Duodenal mucosa (tissue), 2 donors: Measurements from ENCODE around the gene PSMD5.

Source experiments
- H3K27ac ChIP-seq: one replicate; pipeline ENCODE4 v1.7.0; 2013; ENCODE audit warnings: low read depth, low read length
- H3K27me3 ChIP-seq, 2 donors: one replicate each; pipeline ENCODE4 v1.7.0; 2013; ENCODE audit warnings: low read length in 2 of 2, control low read depth in 1 of 2; ENCODE audit not compliant: insufficient read depth in 2 of 2, control insufficient read depth in 1 of 2
- H3K36me3 ChIP-seq, 2 donors: one replicate each; pipeline ENCODE4 v1.7.0; 2013; ENCODE audit warnings: low read length in 2 of 2, control low read depth in 1 of 2; ENCODE audit not compliant: insufficient read depth in 2 of 2, control insufficient read depth in 1 of 2
- H3K4me1 ChIP-seq, 2 donors: one replicate each; pipeline ENCODE4 v1.7.0; 2013; ENCODE audit warnings: low read length in 2 of 2, control low read depth in 1 of 2; ENCODE audit not compliant: insufficient read depth in 2 of 2, control insufficient read depth in 1 of 2
- H3K4me3 ChIP-seq, 2 donors: one replicate each; pipeline ENCODE4 v1.7.0; 2013; ENCODE audit warnings: low read length in 2 of 2, low read depth in 1 of 2
- H3K9ac ChIP-seq, 2 donors: one replicate each; pipeline ENCODE4 v1.7.0; 2013; ENCODE audit warnings: low read length in 2 of 2, low read depth in 1 of 2
- H3K9me3 ChIP-seq, 2 donors: one replicate each; pipeline ENCODE4 v1.7.0; 2013; ENCODE audit warnings: low read length in 2 of 2, control low read depth in 1 of 2; ENCODE audit not compliant: control insufficient read depth in 1 of 2

Gene PSMD5

DNA sequence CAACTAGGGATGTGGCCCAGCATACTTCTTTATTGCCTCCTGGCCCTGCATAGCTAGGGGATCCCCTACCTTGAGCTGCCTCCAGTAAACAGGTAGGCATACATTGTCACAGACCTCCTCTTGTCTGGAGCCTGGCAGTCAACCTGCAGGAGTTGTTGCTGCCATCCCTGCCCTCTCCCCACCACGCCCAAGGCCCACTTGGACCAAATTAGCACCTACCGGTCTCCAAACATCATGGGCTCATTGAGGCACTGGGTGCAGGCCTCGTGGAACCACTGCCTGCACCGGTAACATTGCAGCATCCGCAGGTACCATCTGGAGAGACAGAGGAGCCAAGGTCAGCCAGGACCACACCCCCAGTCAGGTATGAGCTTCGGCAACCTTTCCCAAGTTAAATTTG, 23.9 kb upstream of the PSMD5 start:
- Histone ChIP-seq H3K27me3 (no peaks in the 10 kb centered on the region), H3K27ac (no peak overlapping the region), H3K4me3 (no peak overlapping the region), H3K36me3 (peaks cover 0 to 28% of the 10 kb centered on the region in 2 donors), H3K9ac (no peak overlapping the region), H3K9me3 (no peaks in the 10 kb centered on the region), H3K4me1 (peaks cover 5 to 13% of the 10 kb centered on the region in 2 donors)

DNA sequence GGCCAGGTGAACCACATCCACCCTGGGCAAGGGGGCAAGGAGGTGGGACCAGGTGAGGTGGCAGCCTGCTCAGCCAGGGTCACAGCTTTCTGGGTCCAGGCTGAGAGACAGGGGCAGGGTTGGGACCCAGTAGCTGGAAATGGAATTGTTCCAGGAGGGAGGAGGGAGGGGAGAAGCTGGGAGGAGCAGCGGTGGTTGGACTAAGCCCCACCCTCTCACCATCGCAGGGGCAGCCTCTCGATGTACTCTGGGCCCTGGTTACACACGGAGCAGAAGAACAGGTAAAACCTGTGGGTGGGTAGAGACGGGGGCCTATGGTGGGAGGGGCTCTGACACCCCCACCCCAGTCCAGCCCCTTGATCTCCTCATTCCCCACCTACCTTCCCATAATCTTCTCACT, 23.1 kb upstream of the PSMD5 start:
- Histone ChIP-seq H3K9ac (peak overlapping the region in 1 of 2 donors; percentile 4), H3K36me3 (peaks cover 2 to 36% of the 10 kb centered on the region in 2 donors), H3K4me3 (no peak overlapping the region), H3K27ac (no peak overlapping the region), H3K27me3 (no peaks in the 10 kb centered on the region), H3K4me1 (peaks cover 5 to 13% of the 10 kb centered on the region in 2 donors), H3K9me3 (no peaks in the 10 kb centered on the region)

DNA sequence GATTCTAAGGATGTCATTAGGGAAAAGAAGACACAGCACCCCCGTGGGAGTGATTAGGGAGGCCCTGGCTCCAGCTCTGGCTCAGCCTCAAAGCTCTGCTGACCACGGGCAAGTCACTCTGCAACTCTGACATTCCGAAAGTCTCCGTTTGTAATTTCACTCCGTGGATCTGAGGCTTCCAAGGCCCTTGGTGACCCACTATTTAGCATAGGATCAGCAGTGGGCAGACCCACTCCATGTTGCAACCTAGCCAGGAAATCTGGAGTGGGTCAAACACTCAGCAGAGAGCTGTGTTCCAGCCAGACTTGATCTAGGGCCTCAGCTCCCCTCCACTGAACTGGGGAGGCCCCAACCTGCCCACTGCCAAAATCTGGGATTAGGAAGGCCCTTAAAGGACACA, 22.5 kb upstream of the PSMD5 start:
- H3K9ac ChIP-seq: no peak overlapping the region

DNA sequence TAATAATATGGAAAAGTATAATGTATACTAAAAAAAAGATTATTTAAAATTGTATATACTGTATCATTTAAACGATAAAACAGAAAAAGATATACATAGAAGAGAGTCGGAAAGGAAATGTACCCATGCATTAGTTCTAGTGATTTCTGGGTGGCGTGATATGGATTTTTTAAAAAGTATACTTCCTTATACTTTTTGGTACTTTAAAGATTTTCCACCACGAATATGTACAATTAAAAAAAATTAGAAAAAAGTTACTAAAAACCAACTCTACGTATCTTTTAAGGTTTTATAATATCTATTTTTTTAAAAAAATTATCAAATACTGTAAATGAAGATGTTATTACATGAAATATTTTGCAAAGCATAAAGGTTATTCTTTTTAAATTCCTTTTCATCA, 22.0 kb upstream of the PSMD5 start:
- peaks cover 5 to 11% of the 10 kb centered on the region in 2 donors for H3K4me1 ChIP-seq
- no peaks in the 10 kb centered on the region for H3K9me3 ChIP-seq
- H3K27ac ChIP-seq: no peak overlapping the region
- H3K27me3 ChIP-seq: no peaks in the 10 kb centered on the region
- H3K4me3 ChIP-seq: no peak overlapping the region
- no peak overlapping the region for H3K9ac ChIP-seq
- peaks cover 6 to 46% of the 10 kb centered on the region in 2 donors for H3K36me3 ChIP-seq

More for the DNA sequence above, 22.5 kb upstream of the PSMD5 start:
- Histone ChIP-seq H3K27me3 (no peaks in the 10 kb centered on the region), H3K36me3 (peaks cover 6 to 43% of the 10 kb centered on the region in 2 donors), H3K27ac (no peak overlapping the region), H3K4me1 (peaks cover 5 to 13% of the 10 kb centered on the region in 2 donors), H3K9me3 (no peaks in the 10 kb centered on the region), H3K4me3 (no peak overlapping the region)

DNA sequence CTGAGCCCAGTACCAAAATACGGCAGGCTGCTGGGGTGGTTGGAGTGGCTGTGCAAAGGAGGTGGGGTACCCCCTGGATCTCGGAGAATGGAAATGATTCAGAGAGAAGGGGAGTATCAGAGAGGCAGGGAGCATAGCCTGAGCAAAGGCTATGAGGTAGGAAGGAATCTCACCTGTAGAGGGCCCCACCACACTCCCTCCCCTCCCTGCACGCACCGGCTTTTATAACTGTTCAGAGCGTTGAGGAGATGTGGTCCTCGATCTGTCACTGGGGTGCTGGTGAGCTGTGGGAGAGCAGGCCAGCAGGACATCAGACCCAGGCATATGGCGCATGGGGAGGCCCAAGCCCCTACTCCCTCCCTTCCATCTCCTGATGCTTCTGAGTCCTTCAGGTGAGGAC, 21.1 kb upstream of the PSMD5 start:
- H3K9me3 ChIP-seq: no peaks in the 10 kb centered on the region
- H3K36me3 ChIP-seq: peaks cover 6 to 48% of the 10 kb centered on the region in 2 donors

DNA sequence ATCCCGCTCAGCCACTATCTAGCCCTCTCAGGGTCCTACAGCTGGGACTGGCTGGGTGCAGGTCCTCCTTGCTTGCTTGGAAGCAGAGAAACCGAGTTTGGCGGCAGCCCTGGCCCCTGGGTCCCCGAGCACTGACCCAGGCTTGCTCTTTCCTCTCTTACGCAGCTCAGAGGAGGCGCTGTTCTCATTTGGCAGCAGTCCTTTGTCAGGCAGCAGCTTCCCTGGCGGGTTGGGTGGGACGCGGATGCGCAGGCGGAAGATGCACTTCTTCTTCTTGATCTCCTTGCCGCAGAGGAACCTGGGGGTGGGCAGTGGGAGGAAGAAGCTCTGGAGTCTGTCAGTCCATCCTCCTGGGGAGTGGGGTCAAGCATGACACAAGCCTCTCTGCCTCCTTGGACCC, 19.7 kb upstream of the PSMD5 start:
- peaks cover 0 to 2% of the 10 kb centered on the region in 2 donors for H3K4me1 ChIP-seq
- no peaks in the 10 kb centered on the region for H3K27me3 ChIP-seq
- peaks cover 8 to 58% of the 10 kb centered on the region in 2 donors for H3K36me3 ChIP-seq
- H3K9ac ChIP-seq: no peak overlapping the region
- no peak overlapping the region for H3K4me3 ChIP-seq
- no peaks in the 10 kb centered on the region for H3K9me3 ChIP-seq
- H3K27ac ChIP-seq: no peak overlapping the region

More for the DNA sequence above, 21.1 kb upstream of the PSMD5 start:
- no peak overlapping the region for H3K27ac ChIP-seq
- no peaks in the 10 kb centered on the region for H3K27me3 ChIP-seq
- no peak overlapping the region for H3K9ac ChIP-seq
- peaks cover 5% of the 10 kb centered on the region in 2 donors for H3K4me1 ChIP-seq
- no peak overlapping the region for H3K4me3 ChIP-seq

DNA sequence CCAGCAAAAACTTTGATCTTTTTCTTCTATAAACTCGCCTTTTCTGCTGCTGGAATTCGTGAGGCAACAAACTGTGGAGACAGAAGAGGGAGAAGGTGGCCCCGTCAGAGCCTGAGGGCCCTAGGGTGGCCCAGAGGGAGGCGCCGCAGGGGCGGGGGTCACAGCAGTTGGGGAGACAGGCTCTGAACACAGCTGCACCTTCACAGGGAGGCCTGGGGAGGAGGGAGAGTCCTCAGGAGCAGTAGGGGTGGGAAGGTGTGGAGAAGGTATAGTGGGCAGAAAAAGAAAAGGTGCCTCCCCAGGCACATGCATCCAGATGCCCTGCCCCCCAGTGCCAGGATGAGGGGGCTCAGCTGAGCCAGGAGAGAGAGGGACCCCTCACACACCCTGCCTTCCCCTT, 19.2 kb upstream of the PSMD5 start:
- no peaks in the 10 kb centered on the region for H3K9me3 ChIP-seq
- H3K4me1 ChIP-seq: peaks cover 0 to 5% of the 10 kb centered on the region in 2 donors
- H3K9ac ChIP-seq: no peak overlapping the region
- H3K27ac ChIP-seq: no peak overlapping the region
- H3K27me3 ChIP-seq: no peaks in the 10 kb centered on the region
- no peak overlapping the region for H3K4me3 ChIP-seq
- H3K36me3 ChIP-seq: peaks cover 12 to 59% of the 10 kb centered on the region in 2 donors

DNA sequence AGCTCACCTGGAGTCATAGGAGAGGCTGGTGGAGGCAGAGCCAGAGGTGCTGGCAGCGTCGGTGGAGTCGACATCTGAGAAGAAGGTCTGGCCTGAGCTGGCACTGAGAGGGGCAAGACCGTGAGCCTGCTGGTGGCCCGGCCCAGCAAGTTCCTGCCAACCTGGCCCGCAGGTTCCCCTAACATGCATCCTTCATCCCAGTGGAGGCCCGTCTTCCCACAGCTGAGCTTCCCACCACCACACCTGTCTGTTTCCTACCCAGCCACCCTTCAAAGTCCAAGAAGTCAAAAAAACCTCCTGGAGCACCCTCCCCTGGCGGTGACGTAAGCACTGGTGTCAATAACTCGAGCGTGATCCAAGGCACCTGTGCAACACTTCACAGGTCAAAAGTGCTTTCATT, 17.4 kb upstream of the PSMD5 start:
- H3K9me3 ChIP-seq: no peaks in the 10 kb centered on the region
- no peak overlapping the region for H3K4me3 ChIP-seq
- peaks cover 4 to 5% of the 10 kb centered on the region in 2 donors for H3K4me1 ChIP-seq
- no peak overlapping the region for H3K27ac ChIP-seq
- no peak overlapping the region for H3K9ac ChIP-seq
- H3K36me3 ChIP-seq: peaks cover 12 to 44% of the 10 kb centered on the region in 2 donors
- H3K27me3 ChIP-seq: no peaks in the 10 kb centered on the region

DNA sequence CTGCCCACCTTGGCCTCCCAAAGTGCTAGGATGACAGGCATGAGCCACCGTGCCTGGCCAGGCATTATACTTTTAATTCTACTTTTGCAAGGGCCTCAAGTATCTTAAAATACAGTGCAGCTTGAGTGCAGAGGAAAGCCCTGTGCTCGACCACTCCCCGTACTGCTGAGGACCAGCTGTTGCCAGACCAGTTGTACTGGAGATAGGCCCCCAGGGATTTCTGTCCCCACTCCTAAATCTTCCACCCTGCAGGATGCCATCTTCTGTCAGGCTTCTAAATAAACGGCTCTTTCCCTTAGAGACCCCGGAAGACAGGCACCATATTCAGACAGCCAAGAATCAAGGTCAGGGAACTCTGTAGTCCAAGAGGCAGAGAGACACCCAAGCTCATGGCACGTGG, 16.6 kb upstream of the PSMD5 start:
- H3K36me3 ChIP-seq: peaks cover 12 to 43% of the 10 kb centered on the region in 2 donors

DNA sequence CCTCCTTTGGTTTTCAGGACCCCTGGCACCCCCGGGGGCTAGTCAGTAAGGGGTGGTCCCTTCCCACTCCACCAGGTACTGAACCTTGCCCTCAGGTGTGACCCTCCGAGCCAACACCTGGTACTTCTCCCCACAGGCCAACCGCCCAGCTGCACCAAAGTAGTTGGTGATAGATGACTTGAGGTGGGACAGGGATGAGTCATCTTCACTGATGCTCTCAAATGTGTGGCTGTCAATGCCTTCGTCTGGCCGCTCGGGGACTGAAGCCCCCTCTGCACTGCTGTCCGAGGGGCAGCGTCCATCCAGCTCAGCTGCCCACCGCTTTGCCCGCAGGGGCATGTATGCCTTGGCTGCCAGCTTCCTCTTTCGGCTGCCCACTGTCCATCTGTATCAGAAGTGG, 15.2 kb upstream of the PSMD5 start:
- Histone ChIP-seq H3K9me3 (no peaks in the 10 kb centered on the region), H3K4me1 (peaks cover 4 to 5% of the 10 kb centered on the region in 2 donors), H3K27me3 (no peaks in the 10 kb centered on the region), H3K27ac (no peak overlapping the region), H3K9ac (no peak overlapping the region), H3K4me3 (no peak overlapping the region), H3K36me3 (peaks cover 12 to 39% of the 10 kb centered on the region in 2 donors)

More for the DNA sequence above, 16.6 kb upstream of the PSMD5 start:
- H3K27me3 ChIP-seq: no peaks in the 10 kb centered on the region
- no peaks in the 10 kb centered on the region for H3K9me3 ChIP-seq
- no peak overlapping the region for H3K9ac ChIP-seq
- no peak overlapping the region for H3K27ac ChIP-seq
- H3K4me1 ChIP-seq: peaks cover 4 to 5% of the 10 kb centered on the region in 2 donors
- no peak overlapping the region for H3K4me3 ChIP-seq

DNA sequence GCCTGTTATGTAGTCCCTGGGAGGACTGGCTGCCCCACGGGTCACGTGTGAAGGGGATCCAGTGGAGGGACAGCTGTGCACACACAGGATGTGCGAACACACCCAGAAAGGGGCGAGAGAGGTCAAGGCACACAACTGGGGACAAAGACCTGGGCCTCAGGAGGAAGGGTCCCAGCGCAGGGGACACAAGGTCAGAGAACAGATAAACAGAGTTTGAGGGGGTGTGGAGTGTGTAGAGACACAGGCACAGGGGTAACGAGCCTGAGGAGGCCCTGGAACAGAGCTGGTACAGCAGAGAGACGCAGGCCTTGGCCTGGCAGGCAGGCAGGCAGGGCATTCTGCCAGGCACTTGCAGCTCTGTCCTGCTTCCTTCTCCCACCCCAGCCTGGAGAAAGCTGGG, 14.8 kb upstream of the PSMD5 start:
- Histone ChIP-seq H3K9me3 (no peaks in the 10 kb centered on the region), H3K36me3 (peaks cover 12 to 35% of the 10 kb centered on the region in 2 donors), H3K9ac (no peak overlapping the region), H3K4me1 (peaks cover 4 to 5% of the 10 kb centered on the region in 2 donors), H3K27me3 (no peaks in the 10 kb centered on the region), H3K27ac (no peak overlapping the region), H3K4me3 (no peak overlapping the region)
